ENCODE measurements around the gene MPC2. TPM values are rescaled to one million over a fixed set of nuclear protein-coding genes. Genes with fewer than 3 reads are reported as not detected.

Gene MPC2
- total RNA-seq, 1 experiment from 2014 or later = 32.9 TPM

GRCh38 chr1:167984886-167985489 is 48.1 kb upstream of the MPC2 start:
- H3K9ac ChIP-seq (ENCODE audit: extremely low read depth, insufficient read length, low read length) = no peak overlapping the region
- H2BK15ac ChIP-seq (ENCODE audit: low read depth, low read length) = no peak overlapping the region
- H3K9me3 Mint-ChIP-seq = no peaks in the 10 kb centered on the region
- H2BK5ac ChIP-seq (ENCODE audit: insufficient read length, low read length) = no peak overlapping the region
- H3K14ac ChIP-seq (ENCODE audit: insufficient read depth, low read length) = no peak overlapping the region
- H3K27me3 Mint-ChIP-seq (ENCODE audit: low read depth) = no peaks in the 10 kb centered on the region
- H3K18ac ChIP-seq (ENCODE audit: insufficient read length, low read depth, low read length) = no peak overlapping the region
- H3K9me3 ChIP-seq (ENCODE audit: control insufficient read depth, low read depth, low read length) = no peaks in the 10 kb centered on the region
- no peak overlapping the region for H3K23ac ChIP-seq (ENCODE audit: insufficient read length, low read depth, low read length)
- H3K4me2 ChIP-seq (ENCODE audit: insufficient read depth, insufficient read length, low read length) = no peak overlapping the region
- H3K23me2 ChIP-seq (ENCODE audit: insufficient read length, low read depth, low read length, poor library complexity, severe bottlenecking) = no peaks in the 10 kb centered on the region
- H4K5ac ChIP-seq (ENCODE audit: insufficient read length, low read depth, low read length) = no peak overlapping the region
- no peak overlapping the region for H3K56ac ChIP-seq (ENCODE audit: insufficient read length, low read depth, low read length)
- H2BK12ac ChIP-seq (ENCODE audit: insufficient read length, low read depth, low read length) = no peak overlapping the region
- no peak overlapping the region for H4K91ac ChIP-seq (ENCODE audit: insufficient read length, low read depth, low read length)
- peaks cover 2 to 20% (median 10%) of the 10 kb centered on the region in 3 experiments; a peak in 5 of 7 replicates for H3K36me3 Mint-ChIP-seq (ENCODE audit: insufficient read depth in 1 of 3, low read depth in 3 of 3)
- no peak overlapping the region for H4K8ac ChIP-seq (replicated peaks; ENCODE audit: insufficient read length, low read depth, low read length)
- H3K4ac ChIP-seq (ENCODE audit: low read depth, low read length) = no peak overlapping the region
- no peak overlapping the region for H3T11ph ChIP-seq (ENCODE audit: low read length)
- no peak overlapping the region for H3K27ac ChIP-seq (ENCODE audit: insufficient read length, low read depth, low read length)
- no peaks in the 10 kb centered on the region for H3K27me3 ChIP-seq (ENCODE audit: insufficient read depth, low read length)
- H2AK5ac ChIP-seq (ENCODE audit: insufficient read length, low read length) = no peak overlapping the region
- TF ChIP-seq CTCF (conservative IDR thresholded peaks at IDR 0.05) = no peak
- H2AFZ ChIP-seq (ENCODE audit: low read length) = no peak overlapping the region
- peaks cover 2% of the 10 kb centered on the region; the same call in 1 of the 2 replicates for H3K79me2 ChIP-seq (ENCODE audit: insufficient read depth, low read length)
- peak overlapping the region in 1 of 3 experiments; percentile 53; a peak in 2 of 7 replicates for H3K27ac Mint-ChIP-seq
- H4K20me1 ChIP-seq (ENCODE audit: control insufficient read depth, insufficient read depth, insufficient read length) = no peaks in the 10 kb centered on the region
- no peak overlapping the region for H2BK20ac ChIP-seq (ENCODE audit: low read depth, low read length, poor library complexity, severe bottlenecking)
- peaks cover 0 to 15% of the 10 kb centered on the region in 2 experiments; a peak in 2 of 4 replicates for H3K4me1 Mint-ChIP-seq
- H3K79me1 ChIP-seq (ENCODE audit: insufficient read depth, low read depth, low read length, poor library complexity, severe bottlenecking) = no peaks in the 10 kb centered on the region
- DNase-seq = no peak
- no peak overlapping the region for H2BK120ac ChIP-seq (ENCODE audit: low read depth, low read length, poor library complexity, severe bottlenecking)
- no CpG with 5 or more reads among the region's 8 CpGs for WGBS (ENCODE audit: extremely low coverage, insufficient read length, low lambda C conversion rate)
- H3K4me3 Mint-ChIP-seq = no peak overlapping the region
- H3K4me1 ChIP-seq (ENCODE audit: insufficient read depth, low read length) = no peaks in the 10 kb centered on the region; the same call in 1 of the 2 replicates

Measured in H9 (cell line).